SK-N-SH (cell line): Measurements from ENCODE around the gene CASP5. TPM values are rescaled to one million over a fixed set of nuclear protein-coding genes. Genes with fewer than 3 reads are reported as not detected.

ENCODE experiments used
- CTCF ChIA-PET: fragments of 300-600, 350-600 bp; formaldehyde crosslinking; extraction: SDS; loops from one replicate; lab custom pipeline; 2021; lab: Yijun Ruan, JAX
- POLR2A ChIA-PET: fragments of 350-600 bp; sonication (Branson Sonifier 250); formaldehyde crosslinking; extraction: SDS; loops from one replicate; lab custom pipeline; 2020; ENCODE audit warnings: antibody characterized with exemption, inconsistent platforms; lab: Yijun Ruan, JAX
- DNase-seq: peaks from one replicate; pipeline ENCODE4 v3.0.0; 2012
- H2AFZ ChIP-seq: fragments of 200-600 bp; sonication (generic); 2 replicates; pipeline ENCODE4 v1.8.1; 2016; ENCODE audit warnings: antibody characterized with exemption, mild to moderate bottlenecking, low read depth
- H3F3A ChIP-seq: fragments of 200-600 bp; sonication (generic); replicated peaks from 2 replicates; pipeline ENCODE3; 2016; ENCODE audit warnings: antibody characterized with exemption, mild to moderate bottlenecking; ENCODE audit not compliant: insufficient read depth
- H3K27ac ChIP-seq, 2 experiments: fragments of 200-500 bp in 1 of 2; fragments of 200-600 bp in 1 of 2; sonication (Bioruptor generic) in 1 of 2; sonication (generic), shearing (Covaris generic) in 1 of 2; 2 replicates each; pipeline versions ENCODE4 v1.5.1 to v1.6.1; 2014 to 2016; ENCODE audit warnings: low read depth in 2 of 2, inconsistent platforms in 1 of 2, low read length in 1 of 2, mild to moderate bottlenecking in 1 of 2, mixed read lengths in 1 of 2
- H3K27me3 ChIP-seq: fragments of 200-600 bp; sonication (generic), shearing (Covaris generic); 2 replicates; pipeline ENCODE4 v1.6.1; 2016; ENCODE audit warnings: mixed run types; ENCODE audit not compliant: insufficient read depth
- H3K36me3 ChIP-seq, 2 experiments: fragments of 200-500 bp in 1 of 2; fragments of 200-600 bp in 1 of 2; sonication (Bioruptor generic) in 1 of 2; sonication (generic) in 1 of 2; replicated peaks in 1 of 2; 2 replicates each; pipeline versions ENCODE3 to v1.5.1; 2014 to 2016; ENCODE audit warnings: low read length in 1 of 2, mild to moderate bottlenecking in 1 of 2; ENCODE audit not compliant: insufficient read depth in 2 of 2, control insufficient read depth in 1 of 2
- H3K4me1 ChIP-seq, 2 experiments: fragments of 200-500 bp in 1 of 2; fragments of 200-600 bp in 1 of 2; sonication (Bioruptor generic) in 1 of 2; sonication (generic), shearing (Covaris generic) in 1 of 2; 2 replicates each; pipeline versions ENCODE4 v1.5.1 to v1.6.1; 2014 to 2016; ENCODE audit warnings: low read depth in 1 of 2, low read length in 1 of 2, mixed run types in 1 of 2; ENCODE audit not compliant: insufficient read depth in 2 of 2, control insufficient read depth in 1 of 2
- H3K4me2 ChIP-seq: fragments of 200-600 bp; sonication (generic), shearing (Covaris generic); 2 replicates; pipeline ENCODE4 v1.6.1; 2017; ENCODE audit warnings: mixed run types
- H3K4me3 ChIP-seq, 2 experiments: fragments of 200-500 bp in 1 of 2; fragments of 200-600 bp in 1 of 2; sonication (Bioruptor generic) in 1 of 2; sonication (generic), shearing (Covaris generic) in 1 of 2; 2 replicates each; pipeline versions ENCODE4 v1.5.1 to v1.8.1; 2014 to 2016; ENCODE audit warnings: low read depth in 2 of 2, inconsistent platforms in 1 of 2, low read length in 1 of 2, mild to moderate bottlenecking in 1 of 2, mixed read lengths in 1 of 2, moderate library complexity in 1 of 2
- H3K79me2 ChIP-seq: fragments of 200-600 bp; sonication (generic); 2 replicates; pipeline ENCODE4 v1.8.1; 2017; ENCODE audit warnings: mild to moderate bottlenecking; ENCODE audit not compliant: insufficient read depth
- H3K9ac ChIP-seq: fragments of 200-600 bp; sonication (generic); 2 replicates; pipeline ENCODE4 v1.6.1; 2017; ENCODE audit warnings: mixed run types
- H3K9me2 ChIP-seq: fragments of 200-600 bp; sonication (generic); 2 replicates; pipeline ENCODE4 v1.6.1; 2017; ENCODE audit warnings: mixed run types
- H3K9me3 ChIP-seq: fragments of 200-600 bp; sonication (generic); 2 replicates; pipeline ENCODE4 v1.6.1; 2017; ENCODE audit warnings: mixed run types, mild to moderate bottlenecking, moderate library complexity
- H4K20me1 ChIP-seq: fragments of 200-600 bp; sonication (generic); 2 replicates; pipeline ENCODE4 v1.6.1; 2017; ENCODE audit warnings: mild to moderate bottlenecking, mixed run types; ENCODE audit not compliant: insufficient read depth
- CHD2 ChIP-seq: fragments of 150-350 bp; IDR thresholded peaks from 2 replicates; pipeline ENCODE4 v1.6.1; 2018; ENCODE audit warnings: low read length; ENCODE audit not compliant: partially characterized antibody
- EP300 ChIP-seq, 2 experiments: IDR thresholded peaks; 2 replicates each; pipeline versions ENCODE4 v1.4.0 to v1.6.1; 2012; ENCODE audit warnings: borderline replicate concordance in 1 of 2, low read depth in 1 of 2, low read length in 1 of 2
- FOSL2 ChIP-seq: IDR thresholded peaks from 2 replicates; pipeline ENCODE4 v1.4.0; 2012; ENCODE audit warnings: low read depth, mild to moderate bottlenecking, moderate library complexity, borderline replicate concordance
- FOXM1 ChIP-seq: IDR thresholded peaks from 2 replicates; pipeline ENCODE4 v1.4.0; 2012; ENCODE audit warnings: low read depth, mild to moderate bottlenecking
- GABPA ChIP-seq: IDR thresholded peaks from 2 replicates; pipeline ENCODE4 v1.4.0; 2012; ENCODE audit warnings: low read depth, mild to moderate bottlenecking
- IRF3 ChIP-seq: fragments of 150-350 bp; IDR thresholded peaks from 2 replicates; pipeline ENCODE4 v1.6.1; 2016; ENCODE audit warnings: mild to moderate bottlenecking, low read depth, low read length
- MAX ChIP-seq: IDR thresholded peaks from 2 replicates; pipeline ENCODE4 v1.4.0; 2012; ENCODE audit warnings: low read depth
- MEF2A ChIP-seq: IDR thresholded peaks from 2 replicates; pipeline ENCODE4 v1.4.0; 2012; ENCODE audit warnings: low read depth, borderline replicate concordance
- NFIC ChIP-seq: IDR thresholded peaks from 2 replicates; pipeline ENCODE4 v1.4.0; 2012; ENCODE audit warnings: borderline replicate concordance
- NRF1 ChIP-seq: IDR thresholded peaks from 2 replicates; pipeline ENCODE4 v1.6.1; 2012; ENCODE audit warnings: low read depth, mild to moderate bottlenecking, low read length
- PBX3 ChIP-seq: IDR thresholded peaks from 2 replicates; pipeline ENCODE4; 2012
- POLR2AphosphoS5 ChIP-seq: IDR thresholded peaks from 2 replicates; pipeline ENCODE4 v1.6.1; 2012; ENCODE audit warnings: low read depth, low read length
- RCOR1 ChIP-seq: fragments of 150-350 bp; IDR thresholded peaks from 2 replicates; pipeline ENCODE4 v1.6.1; 2017; ENCODE audit warnings: antibody characterized with exemption, low read length
- REST ChIP-seq: IDR thresholded peaks from 2 replicates; pipeline ENCODE4 v1.6.1; 2012; ENCODE audit warnings: mild to moderate bottlenecking, low read depth, low read length, moderate library complexity
- SIN3A ChIP-seq: IDR thresholded peaks from 2 replicates; pipeline ENCODE4 v1.6.1; 2012; ENCODE audit warnings: low read depth, mild to moderate bottlenecking, low read length, moderate library complexity, borderline replicate concordance
- SMC3 ChIP-seq: IDR thresholded peaks from 2 replicates; pipeline ENCODE4 v1.6.1; 2012; ENCODE audit warnings: low read depth, low read length, improper control_type of control experiment
- TAF1 ChIP-seq: IDR thresholded peaks from 2 replicates; pipeline ENCODE4 v1.6.1; 2012; ENCODE audit warnings: low read depth, mild to moderate bottlenecking, low read length, moderate library complexity, borderline replicate concordance
- TCF12 ChIP-seq: IDR thresholded peaks from 2 replicates; pipeline ENCODE4 v1.4.0; 2012
- TEAD4 ChIP-seq: IDR thresholded peaks from 2 replicates; pipeline ENCODE4 v1.4.0; 2012; ENCODE audit warnings: mild to moderate bottlenecking, borderline replicate concordance; ENCODE audit not compliant: insufficient read depth
- USF2 ChIP-seq: fragments of 150-350 bp; IDR thresholded peaks from 2 replicates; pipeline ENCODE4 v1.6.1; 2017; ENCODE audit warnings: antibody characterized with exemption, low read length, low read depth, borderline replicate concordance
- YY1 ChIP-seq: IDR thresholded peaks from 2 replicates; pipeline ENCODE4 v1.4.0; 2012; ENCODE audit warnings: low read depth, mild to moderate bottlenecking
- ZBTB33 ChIP-seq: IDR thresholded peaks from 2 replicates; pipeline ENCODE4 v1.4.0; 2012; ENCODE audit warnings: low read depth, borderline replicate concordance
- WGBS: methylation state at CpG from one replicate; pipeline ENCODE4 v1.1.6; 2017; ENCODE audit warnings: low lambda C conversion rate; 5-methylcytosine and 5-hydroxymethylcytosine counted together
- polyA plus RNA-seq, 3 experiments: library from polyadenylated mRNA; depleted of rRNA; stranded (reverse); fragments of >200 nt; gene quantifications; 2 replicates each; pipeline ENCODE4 v1.2.3, GENCODE V29; 2012

The CASP5 gene
- polyA plus RNA-seq, 1 of the 3 experiments (the other 2 are of a cell fraction), result not detected

- no peak for TF ChIP-seq MEF2A
- no peak for TF ChIP-seq GABPA
- TF ChIP-seq NFIC, result no peak
- TF ChIP-seq TAF1, result no peak
- no peak for TF ChIP-seq USF2
- TF ChIP-seq IRF3, result no peak
- no peak for TF ChIP-seq EP300 (IDR thresholded peaks at IDR 0.05; ENCODE audit: borderline replicate concordance in 1 of 2, low read depth in 1 of 2, low read length in 1 of 2)
- TF ChIP-seq FOXM1, result no peak
- TF ChIP-seq FOSL2, result no peak
Measured at GRCh38 chr11:104965735-104966134, 57.2 kb downstream of the CASP5 start (continued).

GRCh38 chr11:104964247-104964646 lies 58.7 kb downstream of the CASP5 start:
- H3K36me3 ChIP-seq, result no peaks in the 10 kb centered on the region
- H3K4me1 ChIP-seq, result no peaks in the 10 kb centered on the region; a peak in 1 of 4 replicates
- no peak overlapping the region for H3K4me2 ChIP-seq
- POLR2A ChIA-PET, result no interaction called here
- CTCF ChIA-PET, result interaction anchor here (1.4 kb wide), 1 partner anchor 899 kb away, joined by 3 read pairs; no protein-coding TSS in a partner anchor
- H2AFZ ChIP-seq, result no peak overlapping the region
- H3K4me3 ChIP-seq, result no peak overlapping the region
- H4K20me1 ChIP-seq, result no peaks in the 10 kb centered on the region
- no peak for DNase-seq
- WGBS, result 43% methylated on average over 1 of the region's 1 CpG
- H3K27me3 ChIP-seq, result no peaks in the 10 kb centered on the region
- no peaks in the 10 kb centered on the region for H3K9me2 ChIP-seq
- no peak overlapping the region for H3K9ac ChIP-seq
- H3K27ac ChIP-seq, result no peak overlapping the region
- no peaks in the 10 kb centered on the region for H3K9me3 ChIP-seq
- H3F3A ChIP-seq, result no peaks in the 10 kb centered on the region
- H3K79me2 ChIP-seq, result no peaks in the 10 kb centered on the region
- TF ChIP-seq TCF12, result no peak
- TF ChIP-seq IRF3, result no peak
- no peak for TF ChIP-seq ZBTB33
- TF ChIP-seq SMC3, result no peak
- no peak for TF ChIP-seq SIN3A
- TF ChIP-seq CHD2, result no peak
- TF ChIP-seq POLR2AphosphoS5, result no peak
- TF ChIP-seq TAF1, result no peak
- no peak for TF ChIP-seq NRF1
- TF ChIP-seq TEAD4, result no peak
- no peak for TF ChIP-seq MAX
- no peak for TF ChIP-seq FOXM1
- TF ChIP-seq NFIC, result no peak
- no peak for TF ChIP-seq RCOR1
- TF ChIP-seq REST, result no peak
- TF ChIP-seq PBX3, result no peak
- TF ChIP-seq YY1, result no peak
